ENCODE results near the gene KCNH1. TPM values are rescaled to one million over a fixed set of nuclear protein-coding genes. Genes with fewer than 3 reads are reported as not detected.

The KCNH1 gene
- total and polyA plus RNA-seq, 2 experiments from 2014 or later, result 0.28 TPM; not detected in 1

DNA sequence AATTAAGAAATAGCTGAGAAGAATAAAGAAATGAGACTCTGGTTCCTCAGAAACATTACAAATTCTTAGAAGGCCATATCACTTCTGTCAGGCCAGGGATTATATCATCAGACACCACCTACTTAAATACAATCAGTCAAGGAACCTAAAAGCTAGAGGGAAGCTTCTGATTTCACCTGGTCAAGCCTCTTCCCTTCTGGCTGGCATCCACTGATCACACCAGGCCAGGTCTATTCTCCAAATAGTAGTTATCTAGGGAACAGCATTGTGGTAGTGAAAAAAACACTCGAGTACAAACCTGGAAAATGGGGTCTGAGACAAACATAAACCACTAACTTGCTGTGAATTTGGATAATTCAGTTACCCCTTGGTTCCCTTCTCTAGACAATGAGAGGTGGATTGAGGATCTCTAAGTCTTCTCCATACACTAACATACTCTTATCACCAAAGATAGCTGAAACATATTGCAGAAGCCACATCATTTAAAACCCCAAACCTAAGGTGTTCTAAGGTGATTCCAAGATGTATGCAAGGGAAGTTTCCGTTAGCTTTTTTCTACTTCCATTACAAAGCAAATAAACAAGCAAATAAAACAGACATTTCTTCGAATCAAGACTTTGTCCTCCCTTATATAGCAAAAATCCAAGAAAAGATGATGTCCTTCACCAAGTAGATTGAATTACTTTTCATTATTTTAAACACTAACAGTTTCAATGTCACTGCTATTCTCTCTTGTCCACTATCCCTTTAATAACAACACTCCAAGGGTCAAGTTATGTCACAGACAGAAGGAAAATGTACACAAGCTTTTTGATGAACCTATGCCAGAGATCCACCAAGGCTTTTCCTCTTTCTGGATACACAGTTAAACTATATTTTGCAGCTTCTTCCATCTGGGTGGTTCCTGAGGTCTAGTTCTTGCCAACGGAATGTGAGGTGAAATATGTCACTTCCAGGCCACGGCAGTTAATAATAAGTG, 212.9 kb downstream of the KCNH1 start:
- Histone ChIP-seq H3K9me2 (ENCODE audit: insufficient read depth) (no peaks in the 10 kb centered on the region), H3K27ac (ENCODE audit: low read depth) (no peak overlapping the region), H3K36me3 (ENCODE audit: insufficient read depth) (no peaks in the 10 kb centered on the region), H3K27me3 (ENCODE audit: insufficient read depth) (no peaks in the 10 kb centered on the region), H3K4me2 (no peak overlapping the region), H3F3A (replicated peaks; ENCODE audit: low read depth) (no peaks in the 10 kb centered on the region), H4K20me1 (replicated peaks; ENCODE audit: insufficient read depth) (no peaks in the 10 kb centered on the region), H3K79me2 (replicated peaks; ENCODE audit: insufficient read depth) (no peaks in the 10 kb centered on the region), H3K4me1 (ENCODE audit: insufficient read depth) (peaks cover 3% of the 10 kb centered on the region; the same call in 1 of the 2 replicates), H3K4me3 (no peak overlapping the region), H2AFZ (no peak overlapping the region)
- DNase-seq (ENCODE audit: low spot score) (no peak), ATAC-seq (no peak)
- no peaks in the 10 kb centered on the region for H3K9me3 Mint-ChIP-seq
- no peaks in the 10 kb centered on the region for H3K27me3 Mint-ChIP-seq (ENCODE audit: insufficient read depth, low read depth, poor library complexity)
- no peak overlapping the region for H3K27ac Mint-ChIP-seq
- no peaks in the 10 kb centered on the region for H3K36me3 Mint-ChIP-seq (ENCODE audit: low read depth)
- no peak for TF ChIP-seq ZNF114 (CRISPR knock-in tag; IDR thresholded peaks at IDR 0.05)
- TF ChIP-seq, protein P1, sequence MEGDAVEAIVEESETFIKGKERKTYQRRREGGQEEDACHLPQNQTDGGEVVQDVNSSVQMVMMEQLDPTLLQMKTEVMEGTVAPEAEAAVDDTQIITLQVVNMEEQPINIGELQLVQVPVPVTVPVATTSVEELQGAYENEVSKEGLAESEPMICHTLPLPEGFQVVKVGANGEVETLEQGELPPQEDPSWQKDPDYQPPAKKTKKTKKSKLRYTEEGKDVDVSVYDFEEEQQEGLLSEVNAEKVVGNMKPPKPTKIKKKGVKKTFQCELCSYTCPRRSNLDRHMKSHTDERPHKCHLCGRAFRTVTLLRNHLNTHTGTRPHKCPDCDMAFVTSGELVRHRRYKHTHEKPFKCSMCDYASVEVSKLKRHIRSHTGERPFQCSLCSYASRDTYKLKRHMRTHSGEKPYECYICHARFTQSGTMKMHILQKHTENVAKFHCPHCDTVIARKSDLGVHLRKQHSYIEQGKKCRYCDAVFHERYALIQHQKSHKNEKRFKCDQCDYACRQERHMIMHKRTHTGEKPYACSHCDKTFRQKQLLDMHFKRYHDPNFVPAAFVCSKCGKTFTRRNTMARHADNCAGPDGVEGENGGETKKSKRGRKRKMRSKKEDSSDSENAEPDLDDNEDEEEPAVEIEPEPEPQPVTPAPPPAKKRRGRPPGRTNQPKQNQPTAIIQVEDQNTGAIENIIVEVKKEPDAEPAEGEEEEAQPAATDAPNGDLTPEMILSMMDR (conservative IDR thresholded peaks at IDR 0.05; ENCODE audit: low read depth in 2 of 2), result no peak
- no peak for TF ChIP-seq JUNB (IDR thresholded peaks at IDR 0.05; ENCODE audit: unreplicated experiment)
- TF ChIP-seq STAT1 (IDR thresholded peaks at IDR 0.05; ENCODE audit: unreplicated experiment), result no peak
- no peak for TF ChIP-seq ZNF331 (CRISPR knock-in tag; IDR thresholded peaks at IDR 0.05; ENCODE audit: low read depth)
- TF ChIP-seq EZH2 (IDR thresholded peaks at IDR 0.05; ENCODE audit: low read depth, unreplicated experiment), result no peak
- no peak for TF ChIP-seq POLR2AphosphoS5 (IDR thresholded peaks at IDR 0.05; ENCODE audit: low read depth)
- TF ChIP-seq, protein P2, sequence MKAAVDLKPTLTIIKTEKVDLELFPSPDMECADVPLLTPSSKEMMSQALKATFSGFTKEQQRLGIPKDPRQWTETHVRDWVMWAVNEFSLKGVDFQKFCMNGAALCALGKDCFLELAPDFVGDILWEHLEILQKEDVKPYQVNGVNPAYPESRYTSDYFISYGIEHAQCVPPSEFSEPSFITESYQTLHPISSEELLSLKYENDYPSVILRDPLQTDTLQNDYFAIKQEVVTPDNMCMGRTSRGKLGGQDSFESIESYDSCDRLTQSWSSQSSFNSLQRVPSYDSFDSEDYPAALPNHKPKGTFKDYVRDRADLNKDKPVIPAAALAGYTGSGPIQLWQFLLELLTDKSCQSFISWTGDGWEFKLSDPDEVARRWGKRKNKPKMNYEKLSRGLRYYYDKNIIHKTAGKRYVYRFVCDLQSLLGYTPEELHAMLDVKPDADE (IDR thresholded peaks at IDR 0.05), result no peak
- TF ChIP-seq, protein P3, sequence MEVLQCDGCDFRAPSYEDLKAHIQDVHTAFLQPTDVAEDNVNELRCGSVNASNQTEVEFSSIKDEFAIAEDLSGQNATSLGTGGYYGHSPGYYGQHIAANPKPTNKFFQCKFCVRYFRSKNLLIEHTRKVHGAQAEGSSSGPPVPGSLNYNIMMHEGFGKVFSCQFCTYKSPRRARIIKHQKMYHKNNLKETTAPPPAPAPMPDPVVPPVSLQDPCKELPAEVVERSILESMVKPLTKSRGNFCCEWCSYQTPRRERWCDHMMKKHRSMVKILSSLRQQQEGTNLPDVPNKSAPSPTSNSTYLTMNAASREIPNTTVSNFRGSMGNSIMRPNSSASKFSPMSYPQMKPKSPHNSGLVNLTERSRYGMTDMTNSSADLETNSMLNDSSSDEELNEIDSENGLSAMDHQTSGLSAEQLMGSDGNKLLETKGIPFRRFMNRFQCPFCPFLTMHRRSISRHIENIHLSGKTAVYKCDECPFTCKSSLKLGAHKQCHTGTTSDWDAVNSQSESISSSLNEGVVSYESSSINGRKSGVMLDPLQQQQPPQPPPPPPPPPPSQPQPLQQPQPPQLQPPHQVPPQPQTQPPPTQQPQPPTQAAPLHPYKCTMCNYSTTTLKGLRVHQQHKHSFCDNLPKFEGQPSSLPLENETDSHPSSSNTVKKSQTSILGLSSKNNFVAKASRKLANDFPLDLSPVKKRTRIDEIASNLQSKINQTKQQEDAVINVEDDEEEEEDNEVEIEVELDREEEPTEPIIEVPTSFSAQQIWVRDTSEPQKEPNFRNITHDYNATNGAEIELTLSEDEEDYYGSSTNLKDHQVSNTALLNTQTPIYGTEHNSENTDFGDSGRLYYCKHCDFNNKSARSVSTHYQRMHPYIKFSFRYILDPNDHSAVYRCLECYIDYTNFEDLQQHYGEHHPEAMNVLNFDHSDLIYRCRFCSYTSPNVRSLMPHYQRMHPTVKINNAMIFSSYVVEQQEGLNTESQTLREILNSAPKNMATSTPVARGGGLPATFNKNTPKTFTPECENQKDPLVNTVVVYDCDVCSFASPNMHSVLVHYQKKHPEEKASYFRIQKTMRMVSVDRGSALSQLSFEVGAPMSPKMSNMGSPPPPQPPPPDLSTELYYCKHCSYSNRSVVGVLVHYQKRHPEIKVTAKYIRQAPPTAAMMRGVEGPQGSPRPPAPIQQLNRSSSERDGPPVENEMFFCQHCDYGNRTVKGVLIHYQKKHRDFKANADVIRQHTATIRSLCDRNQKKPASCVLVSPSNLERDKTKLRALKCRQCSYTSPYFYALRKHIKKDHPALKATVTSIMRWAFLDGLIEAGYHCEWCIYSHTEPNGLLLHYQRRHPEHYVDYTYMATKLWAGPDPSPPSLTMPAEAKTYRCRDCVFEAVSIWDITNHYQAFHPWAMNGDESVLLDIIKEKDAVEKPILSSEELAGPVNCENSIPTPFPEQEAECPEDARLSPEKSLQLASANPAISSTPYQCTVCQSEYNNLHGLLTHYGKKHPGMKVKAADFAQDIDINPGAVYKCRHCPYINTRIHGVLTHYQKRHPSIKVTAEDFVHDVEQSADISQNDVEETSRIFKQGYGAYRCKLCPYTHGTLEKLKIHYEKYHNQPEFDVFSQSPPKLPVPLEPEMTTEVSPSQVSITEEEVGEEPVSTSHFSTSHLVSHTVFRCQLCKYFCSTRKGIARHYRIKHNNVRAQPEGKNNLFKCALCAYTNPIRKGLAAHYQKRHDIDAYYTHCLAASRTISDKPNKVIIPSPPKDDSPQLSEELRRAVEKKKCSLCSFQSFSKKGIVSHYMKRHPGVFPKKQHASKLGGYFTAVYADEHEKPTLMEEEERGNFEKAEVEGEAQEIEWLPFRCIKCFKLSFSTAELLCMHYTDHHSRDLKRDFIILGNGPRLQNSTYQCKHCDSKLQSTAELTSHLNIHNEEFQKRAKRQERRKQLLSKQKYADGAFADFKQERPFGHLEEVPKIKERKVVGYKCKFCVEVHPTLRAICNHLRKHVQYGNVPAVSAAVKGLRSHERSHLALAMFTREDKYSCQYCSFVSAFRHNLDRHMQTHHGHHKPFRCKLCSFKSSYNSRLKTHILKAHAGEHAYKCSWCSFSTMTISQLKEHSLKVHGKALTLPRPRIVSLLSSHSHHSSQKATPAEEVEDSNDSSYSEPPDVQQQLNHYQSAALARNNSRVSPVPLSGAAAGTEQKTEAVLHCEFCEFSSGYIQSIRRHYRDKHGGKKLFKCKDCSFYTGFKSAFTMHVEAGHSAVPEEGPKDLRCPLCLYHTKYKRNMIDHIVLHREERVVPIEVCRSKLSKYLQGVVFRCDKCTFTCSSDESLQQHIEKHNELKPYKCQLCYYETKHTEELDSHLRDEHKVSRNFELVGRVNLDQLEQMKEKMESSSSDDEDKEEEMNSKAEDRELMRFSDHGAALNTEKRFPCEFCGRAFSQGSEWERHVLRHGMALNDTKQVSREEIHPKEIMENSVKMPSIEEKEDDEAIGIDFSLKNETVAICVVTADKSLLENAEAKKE (CRISPR knock-in tag; IDR thresholded peaks at IDR 0.05), result no peak
- TF ChIP-seq CREB1 (CRISPR knock-in tag; IDR thresholded peaks at IDR 0.05; ENCODE audit: low read depth), result no peak
- no peak for TF ChIP-seq NANOG (IDR thresholded peaks at IDR 0.05; ENCODE audit: borderline replicate concordance)
- TF ChIP-seq, protein P4, sequence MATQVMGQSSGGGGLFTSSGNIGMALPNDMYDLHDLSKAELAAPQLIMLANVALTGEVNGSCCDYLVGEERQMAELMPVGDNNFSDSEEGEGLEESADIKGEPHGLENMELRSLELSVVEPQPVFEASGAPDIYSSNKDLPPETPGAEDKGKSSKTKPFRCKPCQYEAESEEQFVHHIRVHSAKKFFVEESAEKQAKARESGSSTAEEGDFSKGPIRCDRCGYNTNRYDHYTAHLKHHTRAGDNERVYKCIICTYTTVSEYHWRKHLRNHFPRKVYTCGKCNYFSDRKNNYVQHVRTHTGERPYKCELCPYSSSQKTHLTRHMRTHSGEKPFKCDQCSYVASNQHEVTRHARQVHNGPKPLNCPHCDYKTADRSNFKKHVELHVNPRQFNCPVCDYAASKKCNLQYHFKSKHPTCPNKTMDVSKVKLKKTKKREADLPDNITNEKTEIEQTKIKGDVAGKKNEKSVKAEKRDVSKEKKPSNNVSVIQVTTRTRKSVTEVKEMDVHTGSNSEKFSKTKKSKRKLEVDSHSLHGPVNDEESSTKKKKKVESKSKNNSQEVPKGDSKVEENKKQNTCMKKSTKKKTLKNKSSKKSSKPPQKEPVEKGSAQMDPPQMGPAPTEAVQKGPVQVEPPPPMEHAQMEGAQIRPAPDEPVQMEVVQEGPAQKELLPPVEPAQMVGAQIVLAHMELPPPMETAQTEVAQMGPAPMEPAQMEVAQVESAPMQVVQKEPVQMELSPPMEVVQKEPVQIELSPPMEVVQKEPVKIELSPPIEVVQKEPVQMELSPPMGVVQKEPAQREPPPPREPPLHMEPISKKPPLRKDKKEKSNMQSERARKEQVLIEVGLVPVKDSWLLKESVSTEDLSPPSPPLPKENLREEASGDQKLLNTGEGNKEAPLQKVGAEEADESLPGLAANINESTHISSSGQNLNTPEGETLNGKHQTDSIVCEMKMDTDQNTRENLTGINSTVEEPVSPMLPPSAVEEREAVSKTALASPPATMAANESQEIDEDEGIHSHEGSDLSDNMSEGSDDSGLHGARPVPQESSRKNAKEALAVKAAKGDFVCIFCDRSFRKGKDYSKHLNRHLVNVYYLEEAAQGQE (IDR thresholded peaks at IDR 0.05; ENCODE audit: unreplicated experiment), result no peak
- no peak for TF ChIP-seq EZH2phosphoT487 (IDR thresholded peaks at IDR 0.05; ENCODE audit: unreplicated experiment)
- peaks cover 9% of the 10 kb centered on the region for H3K4me1 Mint-ChIP-seq
- no peak overlapping the region for H3K4me3 Mint-ChIP-seq

All from GM23338 (cell line).